Endothelial cell of umbilical vein (primary cell): ENCODE measurements around the gene SLC23A2. TPM values are rescaled to one million over a fixed set of nuclear protein-coding genes. Genes with fewer than 3 reads are reported as not detected.
A peak's percentile ranks its signal among the peaks of the same experiment; 100 is the strongest.

ENCODE experiments used
- BruUV-seq: library from RNA; stranded (reverse); fragments of 400-500 nt; replicated peaks from 2 replicates; lab custom pipeline; 2021; lab: Mats Ljungman, UMichigan
- CTCF ChIA-PET: fragments of 300-600, 350-600 bp; sonication (Branson Sonifier 250); formaldehyde crosslinking; loops from one replicate; lab custom pipeline; 2021; ENCODE audit warnings: antibody characterized with exemption, inconsistent platforms; lab: Charles Lee
- POLR2A ChIA-PET: fragments of 300-600, 350-600 bp; sonication (Branson Sonifier 250); formaldehyde crosslinking; loops from one replicate; lab custom pipeline; 2021; ENCODE audit warnings: antibody characterized with exemption, inconsistent platforms; lab: Charles Lee
- DNase-seq: peaks from one replicate; pipeline ENCODE4 v3.0.0-alpha.2; 2011; ENCODE audit warnings: low read depth, low spot score
- FAIRE-seq: peaks from 2 replicates; lab custom pipeline; 2011; peaks lifted over from hg19 to GRCh38; lab: Jason Lieb, UNC
- H2AFZ ChIP-seq: 2 replicates; pipeline ENCODE4 v1.6.0; 2012; ENCODE audit warnings: low read depth, low read length, control low read depth, inconsistent platforms
- H3K27ac ChIP-seq: 2 replicates; pipeline ENCODE4 v1.5.1; 2011; ENCODE audit warnings: low read depth, mild to moderate bottlenecking, control low read depth, low read length, moderate library complexity; ENCODE audit not compliant: insufficient read depth
- H3K27me3 ChIP-seq, 2 experiments: 2 replicates each; pipeline versions ENCODE4 v1.6.0 to v1.6.1; 2011; ENCODE audit warnings: low read length in 2 of 2, mixed read lengths in 1 of 2; ENCODE audit not compliant: control insufficient read depth in 2 of 2, insufficient read depth in 2 of 2
- H3K36me3 ChIP-seq, 2 experiments: 2 replicates in 1 of 2; 3 replicates in 1 of 2; pipeline ENCODE4 v1.5.1; 2011; ENCODE audit warnings: low read length in 2 of 2, mild to moderate bottlenecking in 1 of 2, moderate library complexity in 1 of 2; ENCODE audit not compliant: control insufficient read depth in 2 of 2, insufficient read depth in 2 of 2; ENCODE audit errors: extremely low read depth in 1 of 2
- H3K4me1 ChIP-seq: 3 replicates; pipeline ENCODE4 v1.5.1; 2011; ENCODE audit warnings: mild to moderate bottlenecking, low read length; ENCODE audit not compliant: control insufficient read depth, insufficient read depth; ENCODE audit errors: extremely low read depth
- H3K4me2 ChIP-seq: 2 replicates; pipeline ENCODE4 v1.6.1; 2011; ENCODE audit warnings: low read length, control low read depth, mixed read lengths; ENCODE audit not compliant: insufficient read depth
- H3K4me3 ChIP-seq, 3 experiments: fragments of 200-600 bp in 1 of 3; sonication (generic), shearing (Covaris generic) in 1 of 3; replicated peaks in 1 of 3; 2 replicates each; pipeline ENCODE4 v1.5.1; 2011 to 2016; ENCODE audit warnings: control low read depth in 3 of 3, low read length in 3 of 3, mild to moderate bottlenecking in 2 of 3, inconsistent platforms in 1 of 3, low read depth in 1 of 3, moderate library complexity in 1 of 3; ENCODE audit not compliant: insufficient read depth in 1 of 3
- H3K79me2 ChIP-seq: 2 replicates; pipeline ENCODE4 v1.6.0; 2012; ENCODE audit warnings: low read length, inconsistent platforms; ENCODE audit not compliant: control insufficient read depth, insufficient read depth
- H3K9ac ChIP-seq: replicated peaks from 2 replicates; pipeline ENCODE3; 2011; ENCODE audit warnings: low read length, control low read depth; ENCODE audit not compliant: insufficient read depth; ENCODE audit errors: extremely low read depth
- H3K9me1 ChIP-seq: replicated peaks from 3 replicates; pipeline ENCODE4 v1.6.0; 2011; ENCODE audit warnings: mild to moderate bottlenecking, low read length; ENCODE audit not compliant: control insufficient read depth, insufficient read depth; ENCODE audit errors: extremely low read depth
- H3K9me3 ChIP-seq: replicated peaks from 2 replicates; pipeline ENCODE4 v1.5.1; 2012; ENCODE audit warnings: low read length, inconsistent platforms; ENCODE audit not compliant: control insufficient read depth, insufficient read depth
- H4K20me1 ChIP-seq: replicated peaks from 2 replicates; pipeline ENCODE3; 2011; ENCODE audit warnings: mild to moderate bottlenecking, low read length; ENCODE audit not compliant: control insufficient read depth, insufficient read depth; ENCODE audit errors: extremely low read depth
- EZH2 ChIP-seq: IDR thresholded peaks from 2 replicates; pipeline ENCODE4 v1.6.1; 2012; ENCODE audit warnings: borderline replicate concordance, low read depth, mild to moderate bottlenecking, moderate library complexity, low read length, inconsistent platforms; ENCODE audit not compliant: severe bottlenecking
- FOS ChIP-seq: IDR thresholded peaks from 2 replicates; pipeline ENCODE4 v1.6.1; 2011; ENCODE audit warnings: mild to moderate bottlenecking, low read length, moderate library complexity, borderline replicate concordance; ENCODE audit not compliant: insufficient read depth
- GATA2 ChIP-seq: IDR thresholded peaks from 2 replicates; pipeline ENCODE4 v1.7.0; 2011; ENCODE audit warnings: low read depth, mild to moderate bottlenecking, moderate library complexity, mixed read lengths, low read length; ENCODE audit not compliant: insufficient read length, insufficient read depth
- JUN ChIP-seq: IDR thresholded peaks from 2 replicates; pipeline ENCODE4 v1.6.1; 2011; ENCODE audit warnings: borderline replicate concordance, low read depth; ENCODE audit not compliant: insufficient read length, insufficient read depth
- MYC ChIP-seq: IDR thresholded peaks from one replicate; pipeline ENCODE4 v1.6.1; 2011; ENCODE audit warnings: mild to moderate bottlenecking, low read depth, low read length
- POLR2AphosphoS5 ChIP-seq: IDR thresholded peaks from 2 replicates; pipeline ENCODE4 v1.6.1; 2012; ENCODE audit warnings: low read depth, mild to moderate bottlenecking, control low read depth, low read length, moderate library complexity; ENCODE audit not compliant: insufficient read depth
- dilution Hi-C: fragments of 300-500 bp; cut with MboI; formaldehyde crosslinking; loops from one replicate; pipeline ENCODE4 v1.15.0; 2019; ENCODE audit warnings: low sequenced_read_pairs; ENCODE audit not compliant: extremely low pct_ligation_motif_present
- intact Hi-C: fragments of 100-400 bp; cut with micrococcal nuclease; formaldehyde crosslinking; loops from one replicate; pipeline ENCODE4 v1.10.0; 2022
- polyA plus RNA-seq, 4 experiments: library from polyadenylated mRNA; depleted of rRNA in 3 of 4; stranded (reverse) in 3 of 4; unstranded in 1 of 4; fragments of >200 nt; gene quantifications; 2 replicates each; pipeline versions ENCODE4 v1.2.1 to v1.2.3, GENCODE V29; 2011 to 2012; ENCODE audit warnings: missing spikeins in 1 of 4
- total RNA-seq: library from RNA; stranded (reverse); gene quantifications from 2 replicates; pipeline ENCODE4 v1.2.3, GENCODE V29; 2021

SLC23A2 gene
- total and polyA plus RNA-seq, 2 donors (not counting 3 experiments of a cell fraction or from before 2014, with no cell fraction given), result 24.4 to 24.5 TPM

DNA sequence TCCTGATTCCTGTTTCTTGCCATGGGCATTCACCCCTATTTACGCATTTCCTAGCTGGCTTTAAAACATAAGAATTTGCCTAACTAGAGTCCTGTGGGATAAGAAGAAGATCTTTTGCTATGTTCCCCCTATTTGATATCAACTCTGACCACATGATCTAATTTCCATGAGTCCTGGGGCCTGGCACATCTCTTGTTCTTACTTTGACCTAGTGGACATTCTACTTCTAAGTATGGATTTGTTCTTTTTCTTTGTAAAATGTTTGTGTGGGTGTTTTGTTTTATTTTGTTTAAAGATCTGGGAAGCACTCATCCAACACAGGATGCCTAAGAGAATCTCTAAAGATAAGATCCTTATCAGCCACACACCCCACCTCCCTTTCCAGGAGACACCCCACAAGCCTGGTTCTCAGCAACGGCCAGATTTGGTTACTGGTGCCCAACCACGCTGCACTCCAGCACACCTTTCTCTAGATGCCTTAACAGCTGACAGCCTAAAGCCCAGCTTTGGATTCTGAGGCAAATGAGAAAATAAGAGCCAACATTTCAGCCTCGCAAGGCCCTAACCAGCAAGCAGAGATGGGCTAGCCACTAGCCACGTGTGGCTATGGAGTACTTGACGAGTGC lies 74.7 kb downstream of the SLC23A2 start:
- intact Hi-C loops (no loop called here), dilution Hi-C loops (no loop called here)
- H3K79me2 ChIP-seq, result no peaks in the 10 kb centered on the region
- H3K9me1 ChIP-seq, result no peaks in the 10 kb centered on the region
- ChIA-PET POLR2A (no interaction called here), CTCF (interaction anchor here (0.6 to 1.8 kb wide), 9 partner anchors 9 to 175 kb away, joined by 3 to 13 read pairs (median 3); no protein-coding TSS in a partner anchor)
- TF ChIP-seq MYC, result no peak
- TF ChIP-seq GATA2, result peak; percentile 65
- FAIRE-seq (no peak), DNase-seq (no peak)
- peak overlapping the region; percentile 68 for H3K9ac ChIP-seq
- peak overlapping the region; percentile 89 for H3K27ac ChIP-seq
- H4K20me1 ChIP-seq, result no peaks in the 10 kb centered on the region
- peaks cover 16% of the 10 kb centered on the region for H3K4me1 ChIP-seq
- H2AFZ ChIP-seq, result no peak overlapping the region
- no peaks in the 10 kb centered on the region for H3K27me3 ChIP-seq
- no peaks in the 10 kb centered on the region for H3K36me3 ChIP-seq
- H3K9me3 ChIP-seq, result no peaks in the 10 kb centered on the region
- peak overlapping the region; percentile 62 for H3K4me2 ChIP-seq
- BruUV-seq, result TSS peak; percentile 92
- H3K4me3 ChIP-seq, result no peak overlapping the region

DNA sequence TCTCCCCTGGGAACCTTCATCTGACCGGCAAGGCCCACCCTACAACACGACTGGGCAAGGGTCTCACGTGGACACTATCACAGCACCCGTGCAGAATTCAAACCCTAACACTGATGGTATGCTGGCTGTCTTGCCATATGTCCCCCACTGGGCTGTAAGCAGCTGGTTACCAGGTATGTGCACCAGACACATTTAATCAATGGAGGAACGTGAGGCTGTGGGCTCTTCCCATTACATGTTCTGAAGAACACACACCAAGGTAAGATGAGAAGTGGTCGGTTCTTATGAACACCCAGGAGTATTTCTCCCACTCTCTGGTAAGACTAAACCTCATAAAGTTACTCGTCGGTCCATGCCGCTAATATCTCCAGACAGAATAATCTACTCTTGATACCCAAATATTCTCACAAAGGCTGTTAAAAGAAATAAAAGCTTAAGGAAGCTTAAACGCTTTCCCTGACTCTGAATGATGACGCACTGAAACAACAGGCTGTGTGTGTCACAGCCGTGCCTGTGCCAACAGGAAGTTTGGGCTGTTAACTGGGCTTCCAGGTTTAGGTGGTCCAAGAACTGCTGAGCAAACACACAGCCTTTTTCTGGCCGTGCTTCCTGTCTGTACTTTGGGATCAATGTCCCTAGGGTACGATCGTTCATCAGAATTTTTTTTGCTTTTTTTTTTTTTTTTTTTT lies 75.3 kb downstream of the SLC23A2 start:
- POLR2A ChIA-PET, result no interaction called here
- no peaks in the 10 kb centered on the region for H3K79me2 ChIP-seq
- peak overlapping the region in 1 of 3 experiments; percentile 25 for H3K4me3 ChIP-seq
- H3K9ac ChIP-seq, result peak overlapping the region; percentile 68
- no peaks in the 10 kb centered on the region for H4K20me1 ChIP-seq
- DNase-seq (peak; percentile 96), FAIRE-seq (peak; percentile 98)
- peak overlapping the region; percentile 77 for H2AFZ ChIP-seq
- TF ChIP-seq JUN, result peak; percentile 88
- TF ChIP-seq MYC, result no peak
- peak; percentile 74 for TF ChIP-seq POLR2AphosphoS5
- TF ChIP-seq GATA2, result no peak
- TF ChIP-seq EZH2, result no peak
- peak; percentile 96 for TF ChIP-seq FOS
- H3K36me3 ChIP-seq, result no peaks in the 10 kb centered on the region
- H3K4me2 ChIP-seq, result peak overlapping the region; percentile 62
- no peaks in the 10 kb centered on the region for H3K27me3 ChIP-seq
- H3K9me3 ChIP-seq, result no peaks in the 10 kb centered on the region
- CTCF ChIA-PET, result interaction anchor here (0.6 to 1.8 kb wide), 9 partner anchors 9 to 175 kb away, joined by 3 to 13 read pairs (median 3); no protein-coding TSS in a partner anchor
- BruUV-seq, result TSS peak; percentile 98
- dilution Hi-C loops (no loop called here), intact Hi-C loops (no loop called here)
- H3K9me1 ChIP-seq, result no peaks in the 10 kb centered on the region
- peaks cover 16% of the 10 kb centered on the region for H3K4me1 ChIP-seq
- H3K27ac ChIP-seq, result peak overlapping the region; percentile 89
